ENCODE results near the gene SNIP1. TPM values are rescaled to one million over a fixed set of nuclear protein-coding genes. Genes with fewer than 3 reads are reported as not detected.

SNIP1 gene
- total and polyA plus RNA-seq, 2 experiments from 2014 or later: 7.0 to 11.4 TPM

- TF ChIP-seq ZNF462 (CRISPR knock-in tag; IDR thresholded peaks at IDR 0.05) (no peak), JUNB (IDR thresholded peaks at IDR 0.05; ENCODE audit: unreplicated experiment) (no peak)
These were observed 45.8 kb upstream of the SNIP1 start (continued) for GRCh38 chr1:37599940-37600339.

- Histone ChIP-seq H3F3A (replicated peaks; ENCODE audit: low read depth) (no peaks in the 10 kb centered on the region), H3K4me2 (peak overlapping the region; percentile 71), H3K4me1 (ENCODE audit: insufficient read depth) (peaks cover 6% of the 10 kb centered on the region), H2AFZ (0 out of 2 replicates have a peak overlapping the region, but pooled peaks have one; percentile 74), H3K4me3 (peak overlapping the region; percentile 74), H3K79me2 (replicated peaks; ENCODE audit: insufficient read depth) (peaks cover 40% of the 10 kb centered on the region), H3K9me2 (ENCODE audit: insufficient read depth) (no peaks in the 10 kb centered on the region), H4K20me1 (replicated peaks; ENCODE audit: insufficient read depth) (peaks cover 34% of the 10 kb centered on the region), H3K27me3 (ENCODE audit: insufficient read depth) (no peaks in the 10 kb centered on the region; the same call in 1 of the 2 replicates), H3K36me3 (ENCODE audit: insufficient read depth) (peaks cover 22% of the 10 kb centered on the region; the same call in 1 of the 2 replicates), H3K27ac (ENCODE audit: low read depth) (no peak overlapping the region)
- ATAC-seq (no peak; the same call in 2 of the 3 replicates), DNase-seq (ENCODE audit: low spot score) (no peak)
- Mint-ChIP-seq H3K4me1 (peaks cover 3% of the 10 kb centered on the region; the same call in 1 of the 3 replicates), H3K9me3 (no peaks in the 10 kb centered on the region), H3K27ac (no peak overlapping the region), H3K36me3 (ENCODE audit: low read depth) (peaks cover 23% of the 10 kb centered on the region), H3K4me3 (peak overlapping the region; percentile 100), H3K27me3 (ENCODE audit: insufficient read depth, low read depth, poor library complexity) (no peaks in the 10 kb centered on the region)
- TF ChIP-seq STAT1 (IDR thresholded peaks at IDR 0.05; ENCODE audit: unreplicated experiment) (no peak), NANOG (IDR thresholded peaks at IDR 0.05; ENCODE audit: borderline replicate concordance) (no peak), ZNF462 (CRISPR knock-in tag; IDR thresholded peaks at IDR 0.05) (no peak), POLR2AphosphoS5 (IDR thresholded peaks at IDR 0.05; ENCODE audit: low read depth) (no peak), ZNF114 (CRISPR knock-in tag; IDR thresholded peaks at IDR 0.05) (no peak)
- TF ChIP-seq, protein P1, sequence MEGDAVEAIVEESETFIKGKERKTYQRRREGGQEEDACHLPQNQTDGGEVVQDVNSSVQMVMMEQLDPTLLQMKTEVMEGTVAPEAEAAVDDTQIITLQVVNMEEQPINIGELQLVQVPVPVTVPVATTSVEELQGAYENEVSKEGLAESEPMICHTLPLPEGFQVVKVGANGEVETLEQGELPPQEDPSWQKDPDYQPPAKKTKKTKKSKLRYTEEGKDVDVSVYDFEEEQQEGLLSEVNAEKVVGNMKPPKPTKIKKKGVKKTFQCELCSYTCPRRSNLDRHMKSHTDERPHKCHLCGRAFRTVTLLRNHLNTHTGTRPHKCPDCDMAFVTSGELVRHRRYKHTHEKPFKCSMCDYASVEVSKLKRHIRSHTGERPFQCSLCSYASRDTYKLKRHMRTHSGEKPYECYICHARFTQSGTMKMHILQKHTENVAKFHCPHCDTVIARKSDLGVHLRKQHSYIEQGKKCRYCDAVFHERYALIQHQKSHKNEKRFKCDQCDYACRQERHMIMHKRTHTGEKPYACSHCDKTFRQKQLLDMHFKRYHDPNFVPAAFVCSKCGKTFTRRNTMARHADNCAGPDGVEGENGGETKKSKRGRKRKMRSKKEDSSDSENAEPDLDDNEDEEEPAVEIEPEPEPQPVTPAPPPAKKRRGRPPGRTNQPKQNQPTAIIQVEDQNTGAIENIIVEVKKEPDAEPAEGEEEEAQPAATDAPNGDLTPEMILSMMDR (conservative IDR thresholded peaks at IDR 0.05; ENCODE audit: low read depth in 2 of 2): no peak
These were observed 42.1 kb upstream of the SNIP1 start for GRCh38 chr1:37596182-37596667.

Measured in GM23338 (cell line).